Skin of body (tissue), 2 donors: ENCODE results near the gene COL6A3. TPM values are rescaled to one million over a fixed set of nuclear protein-coding genes. Genes with fewer than 3 reads are reported as not detected.
A peak's percentile ranks its signal among the peaks of the same experiment; 100 is the strongest.

Experiments used
- DNase-seq: peaks from one replicate; lab custom pipeline; 2025; lab: John Stamatoyannopoulos, UW
- total RNA-seq: library from RNA; depleted of rRNA; stranded (reverse); fragments of >200 nt; gene quantifications from one replicate; pipeline ENCODE4 v1.2.3, GENCODE V29; 2014

Gene COL6A3
- total RNA-seq, 1 donor from 2014 or later: 637 TPM

GRCh38 chr2:237350597-237350996 lies 63.4 kb downstream of the COL6A3 start:
- DNase-seq: no peak

GRCh38 chr2:237350070-237350469 lies 63.9 kb downstream of the COL6A3 start:
- DNase-seq: no peak

GRCh38 chr2:237348281-237348865 lies 65.6 kb downstream of the COL6A3 start:
- no peak for DNase-seq

GRCh38 chr2:237345891-237346640 lies 67.9 kb downstream of the COL6A3 start:
- DNase-seq: no peak

GRCh38 chr2:237345411-237345810 lies 68.6 kb downstream of the COL6A3 start:
- DNase-seq: no peak

GRCh38 chr2:237344942-237345341 lies 69.0 kb downstream of the COL6A3 start:
- no peak for DNase-seq

- no peak for DNase-seq
Observed at GRCh38 chr2:237343993-237344392, 70.0 kb downstream of the COL6A3 start.

- no peak for DNase-seq
Observed at GRCh38 chr2:237341872-237342271, 72.1 kb downstream of the COL6A3 start.

- DNase-seq: no peak
Observed at GRCh38 chr2:237337586-237337985, 76.4 kb downstream of the COL6A3 start.

- no peak for DNase-seq
Observed at GRCh38 chr2:237336131-237336530, 77.8 kb downstream of the COL6A3 start.

- no peak for DNase-seq
Observed at GRCh38 chr2:237333748-237334147, 80.2 kb downstream of the COL6A3 start.

GRCh38 chr2:237330541-237330940 lies 83.4 kb downstream of the COL6A3 start:
- DNase-seq: no peak

- no peak for DNase-seq
Observed at GRCh38 chr2:237327175-237327950, 86.6 kb downstream of the COL6A3 start.

GRCh38 chr2:237326266-237327171 lies 87.4 kb downstream of the COL6A3 start:
- peak; percentile 72 for DNase-seq

- DNase-seq: no peak
Observed at GRCh38 chr2:237324837-237325236, 89.1 kb downstream of the COL6A3 start.

GRCh38 chr2:237324405-237324831 lies 89.5 kb downstream of the COL6A3 start:
- peak; percentile 33 for DNase-seq

- DNase-seq: no peak
Observed at GRCh38 chr2:237323656-237324055, 90.3 kb downstream of the COL6A3 start.

- DNase-seq: no peak
Observed at GRCh38 chr2:237322564-237322963, 91.4 kb downstream of the COL6A3 start.

GRCh38 chr2:237321746-237322145 lies 92.2 kb downstream of the COL6A3 start:
- DNase-seq: no peak

- DNase-seq: no peak
Observed at GRCh38 chr2:237320801-237321560, 93.0 kb downstream of the COL6A3 start.

GRCh38 chr2:237319887-237320286 lies 94.1 kb downstream of the COL6A3 start:
- DNase-seq: no peak
